Astrocyte (in vitro differentiated cells and primary cell): ENCODE data around the gene FAF2.

Experiments used
- EZH2 ChIP-seq: IDR thresholded peaks from 2 replicates; pipeline ENCODE4 v1.6.1; 2012; ENCODE audit warnings: mild to moderate bottlenecking, low read length, inconsistent platforms; ENCODE audit not compliant: insufficient read depth
- TF ChIP-seq, protein P1 (sequence below): IDR thresholded peaks from 2 replicates; pipeline ENCODE4 v1.5.1; 2011; ENCODE audit warnings: low read depth, mild to moderate bottlenecking, inconsistent platforms, low read length, moderate library complexity; ENCODE audit not compliant: insufficient read depth

GRCh38 chr5:176549871-176550270 is 101.7 kb downstream of the FAF2 start:
- TF ChIP-seq, protein P1, sequence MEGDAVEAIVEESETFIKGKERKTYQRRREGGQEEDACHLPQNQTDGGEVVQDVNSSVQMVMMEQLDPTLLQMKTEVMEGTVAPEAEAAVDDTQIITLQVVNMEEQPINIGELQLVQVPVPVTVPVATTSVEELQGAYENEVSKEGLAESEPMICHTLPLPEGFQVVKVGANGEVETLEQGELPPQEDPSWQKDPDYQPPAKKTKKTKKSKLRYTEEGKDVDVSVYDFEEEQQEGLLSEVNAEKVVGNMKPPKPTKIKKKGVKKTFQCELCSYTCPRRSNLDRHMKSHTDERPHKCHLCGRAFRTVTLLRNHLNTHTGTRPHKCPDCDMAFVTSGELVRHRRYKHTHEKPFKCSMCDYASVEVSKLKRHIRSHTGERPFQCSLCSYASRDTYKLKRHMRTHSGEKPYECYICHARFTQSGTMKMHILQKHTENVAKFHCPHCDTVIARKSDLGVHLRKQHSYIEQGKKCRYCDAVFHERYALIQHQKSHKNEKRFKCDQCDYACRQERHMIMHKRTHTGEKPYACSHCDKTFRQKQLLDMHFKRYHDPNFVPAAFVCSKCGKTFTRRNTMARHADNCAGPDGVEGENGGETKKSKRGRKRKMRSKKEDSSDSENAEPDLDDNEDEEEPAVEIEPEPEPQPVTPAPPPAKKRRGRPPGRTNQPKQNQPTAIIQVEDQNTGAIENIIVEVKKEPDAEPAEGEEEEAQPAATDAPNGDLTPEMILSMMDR: no peak
- no peak for TF ChIP-seq EZH2
